NCI-H146 (cell line): ENCODE measurements around the gene AKAP6.

ENCODE experiments used
- DNase-seq: peaks from one replicate; lab custom pipeline; 2025; lab: John Stamatoyannopoulos, UW

The AKAP6 gene

GRCh38 chr14:32405856-32406255, 76.8 kb downstream of the AKAP6 start:
- no peak for DNase-seq

- no peak for DNase-seq
Observed at GRCh38 chr14:32407130-32407529, 78.0 kb downstream of the AKAP6 start.

GRCh38 chr14:32408018-32408417, 78.9 kb downstream of the AKAP6 start:
- no peak for DNase-seq

- DNase-seq = no peak
Observed at GRCh38 chr14:32412103-32412502, 83.0 kb downstream of the AKAP6 start.

- DNase-seq = no peak
Observed at GRCh38 chr14:32412532-32412931, 83.4 kb downstream of the AKAP6 start.

GRCh38 chr14:32413967-32414640, 85.0 kb downstream of the AKAP6 start:
- DNase-seq = no peak

GRCh38 chr14:32414808-32415255, 85.7 kb downstream of the AKAP6 start:
- no peak for DNase-seq

GRCh38 chr14:32417956-32418552, 89.0 kb downstream of the AKAP6 start:
- no peak for DNase-seq

- no peak for DNase-seq
Observed at GRCh38 chr14:32419429-32419828, 90.3 kb downstream of the AKAP6 start.

- no peak for DNase-seq
Observed at GRCh38 chr14:32421781-32422180, 92.7 kb downstream of the AKAP6 start.

GRCh38 chr14:32422440-32422839, 93.3 kb downstream of the AKAP6 start:
- no peak for DNase-seq

- peak; percentile 4 for DNase-seq
Observed at GRCh38 chr14:32426028-32426427, 96.9 kb downstream of the AKAP6 start.

- DNase-seq = no peak
Observed at GRCh38 chr14:32426586-32427388, 97.7 kb downstream of the AKAP6 start.

- no peak for DNase-seq
Observed at GRCh38 chr14:32427726-32428528, 98.8 kb downstream of the AKAP6 start.

GRCh38 chr14:32428875-32429274, 99.8 kb downstream of the AKAP6 start:
- DNase-seq = no peak

- no peak for DNase-seq
Observed at GRCh38 chr14:32430326-32430725, 101.2 kb downstream of the AKAP6 start.

- DNase-seq = no peak
Observed at GRCh38 chr14:32432813-32433538, 103.9 kb downstream of the AKAP6 start.

- DNase-seq = no peak
Observed at GRCh38 chr14:32434180-32434579, 105.1 kb downstream of the AKAP6 start.

GRCh38 chr14:32434880-32435279, 105.8 kb downstream of the AKAP6 start:
- DNase-seq = no peak

- DNase-seq = peak; percentile 41
Observed at GRCh38 chr14:32435411-32435810, 106.3 kb downstream of the AKAP6 start.

GRCh38 chr14:32436993-32437392, 107.9 kb downstream of the AKAP6 start:
- no peak for DNase-seq

- no peak for DNase-seq
Observed at GRCh38 chr14:32438517-32438916, 109.4 kb downstream of the AKAP6 start.
